HFFc6 (cell line): ENCODE measurements around the gene GPR27. TPM values are rescaled to one million over a fixed set of nuclear protein-coding genes. Genes with fewer than 3 reads are reported as not detected.

Source experiments
- DNase-seq: peaks from one replicate; pipeline ENCODE4 v3.0.0-alpha.2; 2018
- H3K27ac Mint-ChIP-seq: 2 replicates; pipeline ENCODE4 v1.8.0; 2020; ENCODE audit warnings: mild to moderate bottlenecking, mixed read lengths
- H3K27me3 Mint-ChIP-seq: 2 replicates; pipeline ENCODE4 v1.8.0; 2021; ENCODE audit warnings: mild to moderate bottlenecking, moderate library complexity, mixed read lengths; ENCODE audit not compliant: insufficient read depth
- H3K36me3 Mint-ChIP-seq: 2 replicates; pipeline ENCODE4 v1.8.0; 2021; ENCODE audit warnings: low read depth, mixed read lengths
- H3K4me1 Mint-ChIP-seq: 2 replicates; pipeline ENCODE4 v1.8.0; 2020; ENCODE audit warnings: low read depth, mixed read lengths
- H3K4me3 Mint-ChIP-seq: 2 replicates; pipeline ENCODE4 v1.8.0; 2020; ENCODE audit warnings: mild to moderate bottlenecking, moderate library complexity, mixed read lengths
- H3K9me3 Mint-ChIP-seq: 2 replicates; pipeline ENCODE4 v1.8.0; 2020; ENCODE audit warnings: mild to moderate bottlenecking, mixed read lengths
- total RNA-seq, 6 experiments: library from RNA; stranded (reverse); fragmentation: NEBNext Ultra II Directional; extraction: Animal tissue kit (Norgen Biotek cat#: 25700); gene quantifications; 2 replicates in 1 of 6; 3 replicates in 5 of 6; pipeline ENCODE4 v1.2.3, GENCODE V29; 2021
- TF ChIP-seq, protein P1 (sequence below): fragments of 200-600 bp; sonication (generic); IDR thresholded peaks from 2 replicates; pipeline ENCODE4 v1.5.0; 2021; ENCODE audit warnings: antibody characterized with exemption, mild to moderate bottlenecking

The GPR27 gene
- total RNA-seq, 6 experiments from 2014 or later, result not detected

DNA sequence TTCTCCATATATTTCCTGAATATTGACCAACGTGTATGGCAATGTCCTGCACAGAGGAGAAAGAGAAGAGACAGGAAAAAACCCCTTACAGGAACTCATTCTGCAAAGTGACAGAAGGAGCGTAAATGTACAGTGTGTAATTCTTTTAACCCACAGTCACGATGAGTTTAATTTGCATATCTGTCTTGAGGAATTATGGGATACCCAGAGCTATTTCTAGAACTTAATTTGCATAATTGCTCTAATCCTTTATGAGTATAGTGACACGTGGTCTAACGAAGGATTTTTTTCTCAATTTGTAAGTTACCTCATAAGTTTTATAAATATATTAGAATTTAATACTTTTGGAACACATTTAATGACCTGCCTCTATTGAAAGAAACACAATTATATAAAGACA lies 9.8 kb downstream of the GPR27 start:
- H3K4me3 Mint-ChIP-seq, result no peak overlapping the region
- no peaks in the 10 kb centered on the region for H3K4me1 Mint-ChIP-seq
- H3K36me3 Mint-ChIP-seq, result no peaks in the 10 kb centered on the region
- peaks cover 20% of the 10 kb centered on the region for H3K27me3 Mint-ChIP-seq
- no peak overlapping the region for H3K27ac Mint-ChIP-seq
- TF ChIP-seq, protein P1, sequence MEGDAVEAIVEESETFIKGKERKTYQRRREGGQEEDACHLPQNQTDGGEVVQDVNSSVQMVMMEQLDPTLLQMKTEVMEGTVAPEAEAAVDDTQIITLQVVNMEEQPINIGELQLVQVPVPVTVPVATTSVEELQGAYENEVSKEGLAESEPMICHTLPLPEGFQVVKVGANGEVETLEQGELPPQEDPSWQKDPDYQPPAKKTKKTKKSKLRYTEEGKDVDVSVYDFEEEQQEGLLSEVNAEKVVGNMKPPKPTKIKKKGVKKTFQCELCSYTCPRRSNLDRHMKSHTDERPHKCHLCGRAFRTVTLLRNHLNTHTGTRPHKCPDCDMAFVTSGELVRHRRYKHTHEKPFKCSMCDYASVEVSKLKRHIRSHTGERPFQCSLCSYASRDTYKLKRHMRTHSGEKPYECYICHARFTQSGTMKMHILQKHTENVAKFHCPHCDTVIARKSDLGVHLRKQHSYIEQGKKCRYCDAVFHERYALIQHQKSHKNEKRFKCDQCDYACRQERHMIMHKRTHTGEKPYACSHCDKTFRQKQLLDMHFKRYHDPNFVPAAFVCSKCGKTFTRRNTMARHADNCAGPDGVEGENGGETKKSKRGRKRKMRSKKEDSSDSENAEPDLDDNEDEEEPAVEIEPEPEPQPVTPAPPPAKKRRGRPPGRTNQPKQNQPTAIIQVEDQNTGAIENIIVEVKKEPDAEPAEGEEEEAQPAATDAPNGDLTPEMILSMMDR, result no peak
- no peaks in the 10 kb centered on the region for H3K9me3 Mint-ChIP-seq
- no peak for DNase-seq

DNA sequence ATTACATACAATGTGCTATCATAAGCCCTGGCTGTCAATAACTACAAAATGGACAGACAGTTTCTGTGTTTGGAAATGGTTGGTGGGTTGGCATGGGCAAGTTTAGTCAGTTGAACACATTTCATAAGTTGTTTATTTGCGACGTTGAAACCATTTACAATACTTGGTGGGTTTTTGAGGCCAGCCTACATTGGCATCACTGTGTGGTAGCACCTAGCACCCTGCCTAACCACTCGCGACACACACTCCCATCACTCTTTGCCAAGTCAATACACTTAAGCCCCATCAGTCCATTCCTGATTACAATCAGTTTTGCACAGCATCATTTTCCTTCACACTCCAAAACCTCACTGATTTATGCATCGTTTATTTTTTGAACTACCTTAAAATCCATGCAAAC lies 17.5 kb downstream of the GPR27 start:
- no peak for DNase-seq
- no peaks in the 10 kb centered on the region for H3K4me1 Mint-ChIP-seq
- peaks cover 27% of the 10 kb centered on the region for H3K27me3 Mint-ChIP-seq
- H3K36me3 Mint-ChIP-seq, result no peaks in the 10 kb centered on the region
- no peak overlapping the region for H3K4me3 Mint-ChIP-seq
- no peaks in the 10 kb centered on the region for H3K9me3 Mint-ChIP-seq
- TF ChIP-seq, protein P1, result no peak
- no peak overlapping the region for H3K27ac Mint-ChIP-seq

DNA sequence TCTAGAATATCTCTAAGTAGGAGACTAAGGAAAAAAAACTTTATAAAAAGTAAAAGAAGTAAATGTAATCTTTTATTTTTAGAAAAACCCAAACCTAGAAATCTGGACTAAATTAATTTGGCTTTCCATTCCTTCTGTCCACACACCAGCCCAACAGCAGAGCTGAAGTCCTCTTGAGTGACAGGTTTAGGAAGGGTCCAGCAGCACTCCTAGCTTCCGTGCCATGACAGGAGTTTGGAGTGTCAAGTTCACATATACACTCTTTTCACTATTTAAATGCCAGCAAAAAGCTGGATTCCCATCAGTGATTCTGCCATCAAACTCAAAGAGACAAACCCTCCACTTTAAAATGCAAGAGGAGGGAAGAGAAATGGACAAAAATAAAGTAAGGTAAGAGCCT lies 18.2 kb downstream of the GPR27 start:
- Mint-ChIP-seq H3K4me3 (no peak overlapping the region), H3K27me3 (peaks cover 27% of the 10 kb centered on the region), H3K4me1 (no peaks in the 10 kb centered on the region), H3K27ac (no peak overlapping the region), H3K9me3 (no peaks in the 10 kb centered on the region), H3K36me3 (no peaks in the 10 kb centered on the region)
- TF ChIP-seq, protein P1, result no peak
- DNase-seq, result no peak

DNA sequence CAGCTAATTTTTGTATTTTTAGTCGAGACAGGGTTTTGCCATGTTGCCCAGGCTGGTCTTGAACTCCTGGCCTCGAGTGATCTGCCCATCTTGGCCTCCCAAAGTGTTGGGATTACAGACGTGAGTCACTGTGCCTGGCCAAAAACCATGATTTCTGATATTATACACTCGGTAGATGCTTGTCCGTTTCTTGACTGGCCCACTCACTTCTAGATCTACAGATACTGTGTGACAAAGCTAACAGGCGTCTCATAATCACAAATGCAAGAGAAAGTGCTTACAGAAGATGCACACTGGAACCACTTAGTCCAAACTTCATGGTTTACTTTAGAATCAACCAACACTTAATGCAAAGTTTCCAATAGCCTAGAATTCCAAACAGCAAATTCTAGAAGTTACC lies 22.9 kb downstream of the GPR27 start:
- H3K27ac Mint-ChIP-seq, result no peak overlapping the region

DNA sequence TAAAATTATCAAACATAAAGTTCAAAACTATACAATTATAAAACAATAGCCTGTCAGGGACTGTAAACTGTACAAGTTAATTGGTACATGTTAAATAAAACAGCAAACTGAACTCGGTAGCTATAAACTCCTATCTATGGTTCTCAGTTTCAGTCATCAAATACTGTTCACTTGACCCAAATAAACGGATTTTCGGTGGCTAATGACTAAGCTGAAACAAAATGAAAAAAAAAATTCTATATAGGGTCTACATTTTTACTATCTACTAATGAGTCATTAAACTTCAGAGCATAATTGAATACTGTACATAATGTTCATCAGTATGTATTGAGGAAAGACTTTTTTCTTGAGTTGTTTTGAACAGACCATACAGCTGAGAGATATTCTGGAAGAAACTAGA lies 24.7 kb downstream of the GPR27 start:
- TF ChIP-seq, protein P1, result no peak
- DNase-seq, result no peak
- Mint-ChIP-seq H3K27me3 (peaks cover 20% of the 10 kb centered on the region), H3K27ac (no peak overlapping the region), H3K9me3 (no peaks in the 10 kb centered on the region), H3K4me1 (no peaks in the 10 kb centered on the region), H3K4me3 (no peak overlapping the region), H3K36me3 (no peaks in the 10 kb centered on the region)

More for the DNA sequence above, 22.9 kb downstream of the GPR27 start:
- Mint-ChIP-seq H3K9me3 (no peaks in the 10 kb centered on the region), H3K4me3 (no peak overlapping the region), H3K36me3 (no peaks in the 10 kb centered on the region), H3K27me3 (peaks cover 25% of the 10 kb centered on the region), H3K4me1 (no peaks in the 10 kb centered on the region)
- no peak for DNase-seq
- TF ChIP-seq, protein P1, result no peak
